ENCODE results near the gene INPPL1. TPM values are rescaled to one million over a fixed set of nuclear protein-coding genes. Genes with fewer than 3 reads are reported as not detected.

Gene INPPL1
- total and polyA plus RNA-seq, 4 donors = 66.3 to 199 (median 91.6) TPM

DNA sequence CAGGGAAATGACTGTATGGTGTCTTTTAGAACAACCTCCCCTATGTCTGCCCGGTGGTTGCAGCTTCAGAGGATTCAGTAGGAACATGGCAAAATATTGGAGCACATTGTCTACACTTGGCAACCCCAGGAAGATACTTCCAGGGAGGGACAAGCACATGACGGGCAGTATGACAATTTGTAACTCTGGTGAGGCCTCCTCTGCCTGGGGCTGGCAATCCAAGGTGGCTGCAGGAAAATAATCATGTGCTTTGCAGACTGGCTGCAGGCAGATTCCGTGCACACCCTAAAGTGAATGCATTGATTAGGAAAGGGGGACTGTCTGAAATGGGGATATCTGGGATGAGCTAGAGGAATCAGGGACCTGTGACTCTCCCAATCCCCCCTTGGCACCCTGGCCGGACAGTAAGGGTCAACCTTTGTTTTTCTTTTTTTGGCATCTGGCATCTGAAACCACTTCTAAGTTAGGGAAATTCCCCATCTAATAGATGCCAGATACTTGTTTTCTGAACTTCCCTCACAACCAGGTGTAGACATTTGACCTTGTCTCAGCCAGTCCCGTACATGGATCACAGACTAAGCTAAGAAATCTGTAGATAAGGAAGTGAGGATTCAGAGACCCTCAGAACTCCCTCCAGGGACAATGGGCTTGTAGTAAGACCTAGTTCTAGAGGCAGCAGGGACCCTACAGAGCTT is 29.9 kb downstream of the INPPL1 start:
- TF ChIP-seq, protein P1, sequence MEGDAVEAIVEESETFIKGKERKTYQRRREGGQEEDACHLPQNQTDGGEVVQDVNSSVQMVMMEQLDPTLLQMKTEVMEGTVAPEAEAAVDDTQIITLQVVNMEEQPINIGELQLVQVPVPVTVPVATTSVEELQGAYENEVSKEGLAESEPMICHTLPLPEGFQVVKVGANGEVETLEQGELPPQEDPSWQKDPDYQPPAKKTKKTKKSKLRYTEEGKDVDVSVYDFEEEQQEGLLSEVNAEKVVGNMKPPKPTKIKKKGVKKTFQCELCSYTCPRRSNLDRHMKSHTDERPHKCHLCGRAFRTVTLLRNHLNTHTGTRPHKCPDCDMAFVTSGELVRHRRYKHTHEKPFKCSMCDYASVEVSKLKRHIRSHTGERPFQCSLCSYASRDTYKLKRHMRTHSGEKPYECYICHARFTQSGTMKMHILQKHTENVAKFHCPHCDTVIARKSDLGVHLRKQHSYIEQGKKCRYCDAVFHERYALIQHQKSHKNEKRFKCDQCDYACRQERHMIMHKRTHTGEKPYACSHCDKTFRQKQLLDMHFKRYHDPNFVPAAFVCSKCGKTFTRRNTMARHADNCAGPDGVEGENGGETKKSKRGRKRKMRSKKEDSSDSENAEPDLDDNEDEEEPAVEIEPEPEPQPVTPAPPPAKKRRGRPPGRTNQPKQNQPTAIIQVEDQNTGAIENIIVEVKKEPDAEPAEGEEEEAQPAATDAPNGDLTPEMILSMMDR (IDR thresholded peaks at IDR 0.05; ENCODE audit: control extremely low read depth, extremely low read depth) = no peak
- no peak overlapping the region for H3K4me3 ChIP-seq
- DNase-seq (no peak), ATAC-seq (ENCODE audit: insufficient read depth, low FRiP score) (no peak)
- no peaks in the 10 kb centered on the region for H3K36me3 ChIP-seq (ENCODE audit: control insufficient read depth in 4 of 4, insufficient read depth in 4 of 4, low read length in 4 of 4)
- peaks cover 0 to 3% (median under 1%) of the 10 kb centered on the region in 3 donors for H3K27me3 ChIP-seq (ENCODE audit: control insufficient read depth in 3 of 3, insufficient read depth in 3 of 3, low read length in 2 of 3)
- H3K4me1 ChIP-seq (ENCODE audit: control insufficient read depth in 5 of 5, insufficient read depth in 5 of 5, low read length in 5 of 5) = no peaks in the 10 kb centered on the region
- 84 to 92% methylated on average over 5 of the region's 5 CpGs for WGBS, 2 donors
- peaks cover 0 to 3% (median 0%) of the 10 kb centered on the region in 4 donors for H3K9me3 ChIP-seq (ENCODE audit: control insufficient read depth in 4 of 4, insufficient read depth in 3 of 4, low read length in 3 of 4)
- H3K9ac ChIP-seq (ENCODE audit: insufficient read depth in 1 of 2, low read length in 2 of 2) = no peak overlapping the region
- no peak overlapping the region for H3K27ac ChIP-seq (ENCODE audit: low read depth in 1 of 2, low read length in 1 of 2)

DNA sequence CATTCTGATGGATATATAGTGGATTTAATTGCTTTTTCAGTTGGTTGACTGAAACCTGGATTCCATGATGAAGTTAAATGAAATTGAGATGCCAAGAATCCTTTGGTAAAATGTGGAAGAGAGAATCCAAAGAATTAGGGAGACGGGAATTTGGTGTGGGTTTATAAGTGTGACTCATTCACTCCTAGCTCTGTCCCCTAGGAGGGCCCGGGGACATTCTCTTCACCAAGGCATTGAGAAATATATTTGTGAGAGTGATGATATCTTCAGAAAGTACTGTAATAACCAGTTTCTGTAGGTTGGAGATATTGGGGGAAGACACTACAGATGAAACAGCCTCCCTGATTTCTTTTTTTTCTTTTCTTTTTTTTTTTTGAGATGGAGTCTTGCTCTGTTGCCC is 33.0 kb downstream of the INPPL1 start:
- ATAC-seq (ENCODE audit: insufficient read depth, low FRiP score) (no peak), DNase-seq (no peak)
- Histone ChIP-seq H3K4me3 (no peak overlapping the region), H3K9ac (ENCODE audit: insufficient read depth in 1 of 2, low read length in 2 of 2) (no peak overlapping the region), H3K36me3 (ENCODE audit: control insufficient read depth in 4 of 4, insufficient read depth in 4 of 4, low read length in 4 of 4) (no peaks in the 10 kb centered on the region), H3K27me3 (ENCODE audit: control insufficient read depth in 3 of 3, insufficient read depth in 3 of 3, low read length in 2 of 3) (peaks cover 3 to 11% (median 3%) of the 10 kb centered on the region in 3 donors), H3K9me3 (ENCODE audit: control insufficient read depth in 4 of 4, insufficient read depth in 3 of 4, low read length in 3 of 4) (peaks cover 0 to 3% (median 0%) of the 10 kb centered on the region in 4 donors), H3K4me1 (ENCODE audit: control insufficient read depth in 5 of 5, insufficient read depth in 5 of 5, low read length in 5 of 5) (no peaks in the 10 kb centered on the region), H3K27ac (ENCODE audit: low read depth in 1 of 2, low read length in 1 of 2) (no peak overlapping the region)
- TF ChIP-seq, protein P1 (IDR thresholded peaks at IDR 0.05; ENCODE audit: control extremely low read depth, extremely low read depth) = no peak
- WGBS, 2 donors = 88 to 91% methylated on average over 2 of the region's 2 CpGs

DNA sequence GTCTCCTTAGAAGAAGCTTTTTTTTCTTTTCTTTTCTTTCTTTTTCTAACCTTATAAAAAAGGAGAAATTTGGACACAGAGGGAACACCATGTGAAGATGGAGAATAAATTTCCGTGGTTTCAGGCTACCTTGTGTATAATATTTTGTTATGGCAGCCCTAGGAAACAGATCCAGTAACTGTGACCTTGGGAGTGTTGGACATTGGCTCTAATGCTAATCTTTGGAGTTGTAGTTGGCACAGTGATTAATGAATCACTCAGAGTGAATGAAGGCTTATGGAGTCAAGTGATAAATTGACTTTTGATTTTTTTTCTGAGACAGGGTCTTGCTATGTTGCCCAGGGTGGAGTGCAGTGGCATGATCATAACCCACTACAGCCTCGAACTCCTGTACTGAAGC is 34.9 kb downstream of the INPPL1 start:
- no peak for ATAC-seq (ENCODE audit: insufficient read depth, low FRiP score)
- Histone ChIP-seq H3K9me3 (ENCODE audit: control insufficient read depth in 4 of 4, insufficient read depth in 3 of 4, low read length in 3 of 4) (no peaks in the 10 kb centered on the region), H3K27ac (ENCODE audit: low read depth in 1 of 2, low read length in 1 of 2) (no peak overlapping the region), H3K27me3 (ENCODE audit: control insufficient read depth in 3 of 3, insufficient read depth in 3 of 3, low read length in 2 of 3) (peaks cover 3 to 11% (median 3%) of the 10 kb centered on the region in 3 donors), H3K9ac (ENCODE audit: insufficient read depth in 1 of 2, low read length in 2 of 2) (no peak overlapping the region), H3K4me3 (no peak overlapping the region), H3K4me1 (ENCODE audit: control insufficient read depth in 5 of 5, insufficient read depth in 5 of 5, low read length in 5 of 5) (no peaks in the 10 kb centered on the region), H3K36me3 (ENCODE audit: control insufficient read depth in 4 of 4, insufficient read depth in 4 of 4, low read length in 4 of 4) (no peaks in the 10 kb centered on the region)
- 87 to 95% methylated on average over 2 of the region's 2 CpGs for WGBS, 2 donors
- TF ChIP-seq, protein P1 (IDR thresholded peaks at IDR 0.05; ENCODE audit: control extremely low read depth, extremely low read depth) = no peak
- DNase-seq = no peak

Data from lung (tissue), 12 donors.